Measurements from ENCODE around the gene DBH.

DBH gene

GRCh38 chr9:133647148-133647547, 11.0 kb downstream of the DBH start:
- DNase-seq, result no peak

GRCh38 chr9:133647765-133648469, 11.8 kb downstream of the DBH start:
- DNase-seq, result no peak

GRCh38 chr9:133649194-133649593, 13.0 kb downstream of the DBH start:
- DNase-seq, result no peak

DNA sequence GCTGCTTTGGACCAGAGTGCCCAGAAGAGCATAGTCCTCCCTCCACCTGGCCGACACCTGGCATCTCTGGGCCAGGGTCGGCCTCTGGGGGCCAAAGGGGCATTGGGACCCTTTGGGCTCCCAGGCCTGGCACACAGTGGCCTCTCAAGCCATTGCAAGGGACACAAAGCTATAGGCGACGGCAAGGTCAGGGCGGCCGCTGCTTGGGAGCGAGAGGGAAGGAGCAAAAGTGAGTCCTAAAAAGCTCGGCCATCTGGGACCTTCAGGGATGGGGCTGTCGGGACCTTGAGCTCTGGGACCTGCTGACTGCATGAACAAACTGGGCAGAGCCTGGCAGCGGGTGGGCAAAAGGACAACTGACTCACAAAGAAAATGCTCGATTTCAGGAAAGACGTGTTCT, 13.9 kb downstream of the DBH start:
- no peak for DNase-seq

DNA sequence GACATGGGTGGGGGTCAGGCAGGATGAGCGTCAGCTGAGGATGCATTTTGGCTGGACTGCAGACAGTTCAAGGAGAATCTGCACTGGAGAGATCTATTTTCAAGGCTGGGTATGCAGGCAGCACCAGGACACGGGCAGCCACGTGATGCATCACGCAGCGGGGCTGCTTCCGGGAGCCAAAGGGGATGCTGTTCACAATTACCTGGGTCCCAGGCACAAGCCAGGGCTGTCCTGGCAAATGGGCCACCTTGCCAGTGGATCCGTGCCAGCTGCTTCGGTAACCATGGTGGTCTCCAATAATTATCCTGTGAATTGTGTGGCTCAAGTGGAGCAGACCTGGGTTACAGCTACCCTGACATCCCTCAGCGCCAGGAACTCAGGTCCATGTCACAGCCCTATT, 17.5 kb downstream of the DBH start:
- no peak for DNase-seq

DNA sequence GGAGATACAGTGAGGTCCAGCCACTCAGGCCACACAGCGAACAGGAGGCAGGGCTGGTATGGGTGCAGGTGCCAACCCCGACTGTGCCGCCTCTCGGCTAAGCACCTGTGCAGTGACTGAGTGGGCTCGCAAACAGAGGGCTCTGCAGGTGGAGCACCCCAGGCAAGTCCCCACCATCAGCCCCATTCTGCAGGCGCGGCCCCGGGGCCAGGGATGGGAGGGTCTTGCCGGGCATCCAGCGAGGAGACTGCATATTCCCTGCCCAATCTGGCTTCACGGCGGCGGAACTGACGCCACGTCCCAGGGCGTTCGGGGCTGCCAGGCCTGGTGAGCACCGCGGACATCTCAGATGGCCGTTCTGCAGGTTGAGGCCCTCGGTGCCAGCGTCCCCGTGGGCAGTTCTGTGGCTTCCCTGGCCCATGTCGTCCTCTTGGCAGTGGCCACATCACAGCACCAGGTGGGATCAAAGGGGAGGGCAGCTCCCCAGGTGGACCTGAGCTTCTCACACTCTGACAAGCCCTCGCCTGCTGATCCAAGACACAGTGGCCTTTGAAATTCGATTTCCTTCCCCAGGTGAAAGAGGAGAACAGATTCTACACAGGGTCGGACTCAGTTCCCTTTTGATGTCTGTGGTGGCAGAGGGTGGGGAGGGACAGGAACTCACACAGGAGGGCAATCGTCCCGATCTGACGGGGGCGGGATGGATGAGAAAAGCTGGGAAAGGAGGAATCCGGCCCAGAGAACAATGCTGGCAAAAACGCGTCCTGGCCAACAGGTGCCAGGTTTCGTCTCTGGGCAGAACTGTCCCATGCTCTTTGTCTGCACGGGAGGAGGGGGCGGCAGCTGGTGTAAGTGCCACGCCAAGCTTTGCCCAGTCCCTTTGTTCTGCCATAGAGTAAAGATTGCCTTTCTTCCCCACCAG, 18.8 kb downstream of the DBH start:
- DNase-seq, result no peak

DNA sequence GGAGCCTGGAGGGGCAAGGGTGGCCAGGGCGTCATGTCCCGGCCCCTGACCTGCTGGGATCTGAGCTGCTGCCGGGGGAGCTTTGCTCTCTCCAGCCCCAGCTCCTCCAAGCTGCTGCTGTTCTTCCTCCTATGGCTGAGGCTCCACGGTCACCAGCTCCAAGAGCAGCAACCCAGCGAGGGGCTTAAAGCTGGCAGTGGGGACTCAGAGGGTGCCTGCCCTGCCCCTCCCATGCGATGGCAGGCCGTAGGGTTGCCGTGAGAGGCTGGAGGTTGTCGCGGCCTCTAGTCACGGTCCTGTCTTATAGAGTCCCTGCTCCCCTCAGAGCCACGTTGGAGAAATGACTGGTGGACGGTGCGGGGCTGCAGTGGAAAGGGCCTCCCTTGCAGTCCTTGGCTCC, 19.5 kb downstream of the DBH start:
- no peak for DNase-seq

DNA sequence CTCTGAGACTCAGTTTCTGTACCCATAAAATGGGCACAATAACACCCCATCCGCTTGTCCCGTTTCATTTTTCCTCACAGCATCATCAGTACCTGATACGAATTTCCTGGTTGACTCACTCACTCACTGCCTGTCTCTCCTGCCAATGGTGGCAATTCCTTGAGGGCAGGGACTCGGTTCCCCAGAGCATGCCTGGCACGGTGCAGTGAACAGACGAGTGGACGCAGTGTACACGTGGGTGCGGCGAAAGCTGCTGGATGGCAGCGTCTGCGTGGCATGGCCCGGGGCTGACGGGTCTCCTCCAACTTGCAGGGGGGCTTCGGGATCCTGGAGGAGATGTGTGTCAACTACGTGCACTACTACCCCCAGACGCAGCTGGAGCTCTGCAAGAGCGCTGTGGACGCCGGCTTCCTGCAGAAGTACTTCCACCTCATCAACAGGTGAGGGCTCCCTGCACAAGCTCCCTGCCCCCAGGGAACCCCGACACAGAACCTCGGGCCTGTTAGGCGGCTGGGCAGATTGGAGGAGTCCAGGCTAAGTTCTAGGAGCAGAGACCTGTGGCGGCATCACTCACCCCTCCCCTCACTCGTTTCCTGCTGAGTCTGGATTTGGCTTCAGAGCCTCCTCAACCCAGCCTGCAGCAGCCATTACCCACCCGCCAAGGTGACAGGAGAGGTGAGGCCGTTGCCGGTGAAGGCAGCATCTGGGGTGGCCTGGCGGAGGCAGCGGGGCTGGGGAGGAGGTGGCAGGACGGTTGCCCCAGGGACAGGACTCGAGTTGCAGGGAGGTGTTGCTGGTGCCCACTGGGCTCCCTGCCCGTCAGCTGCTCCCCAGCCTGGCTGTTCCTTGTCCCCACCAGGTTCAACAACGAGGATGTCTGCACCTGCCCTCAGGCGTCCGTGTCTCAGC, 20.3 kb downstream of the DBH start:
- no peak for DNase-seq

- DNase-seq, result peak; percentile 68
Measured at GRCh38 chr9:133657120-133657661, 21.0 kb downstream of the DBH start.

- peak; percentile 72 for DNase-seq
Measured at GRCh38 chr9:133658442-133659431, 22.6 kb downstream of the DBH start.

- no peak for DNase-seq
Measured at GRCh38 chr9:133659516-133659915, 23.4 kb downstream of the DBH start.

DNA sequence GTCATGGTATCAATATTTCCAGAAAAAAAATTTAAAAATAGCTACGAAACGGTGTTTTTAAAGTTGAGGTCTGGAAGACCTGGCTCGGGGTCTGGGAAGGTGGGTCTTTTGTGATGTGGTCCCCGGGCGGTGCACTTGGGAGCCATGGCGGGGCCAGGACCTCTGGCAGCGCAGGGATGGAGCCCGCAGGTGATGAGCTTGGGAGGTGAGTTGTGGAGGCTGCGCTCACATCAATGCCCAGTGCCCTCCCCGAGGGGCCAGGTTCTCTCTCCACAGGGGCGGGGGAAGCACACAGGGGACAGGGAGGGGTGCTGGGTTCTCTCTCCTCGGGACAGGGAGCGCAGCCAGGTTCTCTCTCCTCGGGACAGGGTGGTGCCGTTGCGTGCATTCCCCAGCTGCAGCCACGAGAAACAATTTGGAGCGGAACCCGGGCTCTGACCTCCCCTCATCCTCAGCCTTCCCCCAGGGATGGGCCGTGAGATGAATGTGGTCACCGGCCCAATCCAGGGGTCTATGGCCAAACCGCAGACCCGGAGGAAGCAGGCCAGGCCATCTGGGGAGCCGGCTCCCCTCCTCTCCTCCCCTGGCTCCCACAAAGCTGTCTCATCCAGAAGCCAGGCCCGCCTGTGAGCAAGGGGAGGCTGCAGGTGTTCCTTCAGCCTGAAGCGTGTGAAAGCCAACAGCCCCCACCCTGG, 25.8 kb downstream of the DBH start:
- DNase-seq, result no peak

GRCh38 chr9:133664173-133665050, 28.2 kb downstream of the DBH start:
- DNase-seq, result no peak

DNA sequence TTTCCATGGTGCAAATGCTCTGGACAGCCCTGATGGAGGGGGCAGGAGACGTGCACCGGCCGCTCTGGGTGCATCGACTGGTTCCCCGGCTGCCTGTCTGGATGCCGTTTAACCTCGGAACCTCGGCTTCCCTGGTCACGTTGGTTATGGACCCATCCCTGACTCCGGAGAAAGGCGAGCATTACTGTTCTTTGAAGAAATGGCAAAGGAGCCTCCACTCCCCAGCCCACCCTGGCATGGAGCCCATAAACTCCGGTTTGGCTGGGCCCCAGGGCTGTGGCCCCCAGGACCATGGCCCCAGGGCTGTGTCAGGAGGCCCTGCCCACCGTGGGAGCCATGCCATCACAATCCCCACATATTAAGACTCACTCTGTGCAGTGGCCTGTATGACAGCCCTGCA, 28.9 kb downstream of the DBH start:
- DNase-seq, result no peak

DNA sequence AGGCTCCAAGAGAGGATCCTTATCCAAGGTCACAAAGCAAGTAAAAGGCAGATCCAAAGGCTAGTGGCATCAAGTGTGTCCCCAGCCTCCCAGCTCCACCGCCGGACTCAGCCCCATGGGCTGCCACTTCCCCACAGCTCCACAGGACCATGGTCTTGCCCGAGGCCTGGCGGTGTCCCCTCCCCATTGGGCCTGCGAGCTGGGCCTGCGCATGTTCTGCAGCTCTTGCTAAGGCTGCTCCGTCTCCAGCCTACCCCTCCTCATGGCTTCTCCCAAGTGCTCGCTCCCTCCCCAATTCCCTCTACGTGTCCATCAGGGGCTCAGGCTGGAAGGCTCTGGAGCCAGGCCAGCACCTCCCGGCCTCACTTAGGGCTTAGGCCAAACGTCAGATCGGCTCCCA, 29.4 kb downstream of the DBH start:
- DNase-seq, result no peak

DNA sequence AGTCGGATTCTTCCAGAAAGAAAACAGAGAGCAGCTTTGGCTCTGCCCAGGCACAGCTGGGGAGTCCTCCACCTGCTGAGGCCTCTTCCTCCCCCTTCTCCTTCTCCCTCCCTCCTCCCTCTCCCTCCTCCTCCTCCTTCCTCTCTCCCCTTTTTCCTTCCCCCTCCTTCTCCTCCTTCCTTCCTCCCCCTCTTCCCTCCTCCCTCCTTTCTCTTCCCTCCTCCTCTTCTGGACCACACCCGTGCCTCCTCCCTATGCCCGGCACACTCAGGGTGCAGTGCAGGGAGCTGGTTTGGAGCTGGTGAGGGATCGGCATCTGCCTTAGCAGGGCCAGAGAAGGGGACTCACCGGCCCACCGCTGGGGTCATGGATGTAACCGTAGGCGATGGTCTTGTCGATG, 30.2 kb downstream of the DBH start:
- no peak for DNase-seq

DNA sequence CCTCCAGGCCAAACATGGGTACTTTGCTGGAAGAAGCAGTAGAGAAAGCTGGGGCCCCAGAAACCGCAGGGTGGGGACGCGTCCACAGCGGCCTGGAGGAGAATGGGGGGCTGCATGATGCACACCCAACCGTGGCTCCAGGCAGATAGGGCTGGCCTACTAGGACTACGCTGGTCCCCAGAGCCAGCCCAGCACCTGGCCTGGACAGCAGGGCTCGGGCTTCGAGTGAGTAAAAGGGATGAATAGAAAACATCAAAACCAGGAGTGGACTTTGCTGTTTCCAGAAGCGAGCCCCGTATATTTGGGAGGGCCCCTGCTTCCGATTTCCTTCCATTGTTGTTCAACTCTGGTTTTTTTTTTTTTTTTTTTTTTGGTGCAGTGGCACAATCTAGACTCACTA, 30.7 kb downstream of the DBH start:
- DNase-seq, result no peak

- no peak for DNase-seq
Measured at GRCh38 chr9:133667759-133668450, 31.7 kb downstream of the DBH start.

GRCh38 chr9:133669182-133669801, 33.1 kb downstream of the DBH start:
- DNase-seq, result no peak
